Adrenal gland (tissue), 12 donors: Measurements from ENCODE around the gene RAB21. TPM values are rescaled to one million over a fixed set of nuclear protein-coding genes. Genes with fewer than 3 reads are reported as not detected.
"Not testable (repeated sequence)": the region's sequence is repeated elsewhere in the genome, so short reads cannot be mapped to it uniquely, and the experiment has no call there.

ENCODE experiments used
- DNase-seq, 7 donors: peaks; one replicate each; pipeline ENCODE4 v3.0.0-alpha.2; 2019 to 2020
- H3K27ac ChIP-seq, 5 donors: fragments of 200-600 bp; sonication (generic) in 4 of 5; 1 replicate in 3 of 5; 2 replicates in 2 of 5; pipeline versions ENCODE4 v1.5.1 to v1.8.0; 2016 to 2020; ENCODE audit warnings: mild to moderate bottlenecking in 1 of 5
- H3K27me3 ChIP-seq: fragments of 200-600 bp; 2 replicates; pipeline ENCODE4 v1.8.0; 2021
- H3K36me3 ChIP-seq, 2 donors: fragments of 200-600 bp; replicated peaks in 1 of 2; 1 replicate in 1 of 2; 2 replicates in 1 of 2; pipeline versions ENCODE4 v1.5.1 to v1.8.0; 2018 to 2022
- H3K4me1 ChIP-seq, 2 donors: fragments of 200-600 bp; replicated peaks in 1 of 2; 1 replicate in 1 of 2; 2 replicates in 1 of 2; pipeline versions ENCODE4 v1.5.1 to v1.8.0; 2018 to 2021
- H3K4me3 ChIP-seq, 4 donors: fragments of 200-600 bp; sonication (generic) in 3 of 4; one replicate each; pipeline ENCODE4 v1.5.1; 2016 to 2018
- H3K9me3 ChIP-seq, 3 donors: fragments of 200-600 bp; sonication (generic) in 1 of 3; replicated peaks in 1 of 3; 1 replicate in 2 of 3; 2 replicates in 1 of 3; pipeline versions ENCODE4 v1.5.1 to v1.8.0; 2016 to 2021
- CTCF ChIP-seq, 6 experiments: fragments of 450-650 bp in 4 of 6; fragments of 200-600 bp in 2 of 6; sonication (generic) in 1 of 6; IDR thresholded peaks; 1 replicate in 5 of 6; 2 replicates in 1 of 6; pipeline versions ENCODE4 v1.5.1 to v1.8.0; 2016 to 2021; ENCODE audit warnings: antibody characterized with exemption in 6 of 6, mild to moderate bottlenecking in 2 of 6, moderate library complexity in 1 of 6
- POLR2A ChIP-seq, 2 donors: fragments of 450-650 bp; IDR thresholded peaks; one replicate each; pipeline ENCODE4 v1.6.1; 2017; ENCODE audit warnings: antibody characterized with exemption in 2 of 2, mild to moderate bottlenecking in 2 of 2, moderate library complexity in 1 of 2
- WGBS, 4 donors: extraction: QIAGEN DNeasy Blood & Tissue Kit in 2 of 4; methylation state at CpG; one replicate each; pipeline versions ENCODE4 v1.1.5 to v1.1.7; 2013 to 2017; 5-methylcytosine and 5-hydroxymethylcytosine counted together
- intact Hi-C, 2 donors: fragments of 100-400 bp; cut with DNase I; formaldehyde crosslinking; loops; one replicate each; pipeline versions ENCODE4 v1.14.1 to v1.15.0; 2022 to 2023
- polyA plus RNA-seq, 3 donors: library from polyadenylated mRNA; stranded (reverse); fragments of 200-250 nt in 2 of 3; fragments of 350-450 nt in 1 of 3; fragmentation: Illumina TruSeq in 1 of 3; extraction: RNeasy Lipid Tissue Mini Kit (QIAGEN cat#74804) in 1 of 3; gene quantifications; one replicate each; pipeline ENCODE4 v1.2.3, GENCODE V29; 2013 to 2014
- total RNA-seq, 9 donors: library from RNA; depleted of rRNA in 4 of 9; stranded (reverse); fragments of >200 nt in 4 of 9; fragments of 120-200 nt in 1 of 9; fragmentation: NEBNext Ultra II Directional in 1 of 9; extraction: Animal tissue kit (Norgen Biotek cat#: 25700) in 1 of 9; gene quantifications; one replicate each; pipeline versions ENCODE4 v1.1.0 to v1.2.4, GENCODE V29; 2013 to 2023
- donor health status: healthy with polysubstance abuse.
- donor health status: Bipolar disorder and iron deficiency.
- donor health status: DM: yes; HTN: yes; CAD: no.
- donor health status: DM: no; HTN: no; CAD: no.
- donor health status: DM: no; HTN: no; CAD: no.
- donor health status: DM: yes; HTN: yes; CAD: no.

Gene RAB21
- total and polyA plus RNA-seq, 12 donors: 8.6 to 123 (median 58.9) TPM

GRCh38 chr12:71804505-71804904 lies 49.8 kb downstream of the RAB21 start:
- no peak overlapping the region for H3K4me3 ChIP-seq
- no peaks in the 10 kb centered on the region for H3K27me3 ChIP-seq
- DNase-seq: no peak
- TF ChIP-seq POLR2A (IDR thresholded peaks at IDR 0.05): no peak
- TF ChIP-seq CTCF (IDR thresholded peaks at IDR 0.05): no peak
- intact Hi-C loops: no loop called here
- no peak overlapping the region for H3K27ac ChIP-seq
- H3K4me1 ChIP-seq: no peaks in the 10 kb centered on the region
- 49 to 64% (median 55%) methylated on average over 5 to 6 of the region's 6 CpGs for WGBS, 4 donors
- H3K36me3 ChIP-seq: no peaks in the 10 kb centered on the region
- H3K9me3 ChIP-seq: no peaks in the 10 kb centered on the region

GRCh38 chr12:71810921-71811320 lies 56.3 kb downstream of the RAB21 start:
- no peak overlapping the region for H3K27ac ChIP-seq
- no peak overlapping the region for H3K4me3 ChIP-seq
- DNase-seq: no peak
- H3K27me3 ChIP-seq: no peaks in the 10 kb centered on the region
- no peak for TF ChIP-seq CTCF (IDR thresholded peaks at IDR 0.05)
- TF ChIP-seq POLR2A (IDR thresholded peaks at IDR 0.05): no peak
- no peaks in the 10 kb centered on the region for H3K9me3 ChIP-seq
- H3K36me3 ChIP-seq: no peaks in the 10 kb centered on the region
- 41 to 43% (median 42%) methylated on average over 3 of the region's 3 CpGs for WGBS, 4 donors
- intact Hi-C loops: no loop called here
- H3K4me1 ChIP-seq: no peaks in the 10 kb centered on the region

- H3K36me3 ChIP-seq, H3K4me3 ChIP-seq, intact Hi-C loops, H3K27me3 ChIP-seq, H3K9me3 ChIP-seq, H3K4me1 ChIP-seq, H3K27ac ChIP-seq, DNase-seq: not testable (repeated sequence)
- WGBS, 4 donors: 76 to 85% (median 85%) methylated on average over 6 of the region's 6 CpGs
Observed at GRCh38 chr12:71815242-71815641, 60.6 kb downstream of the RAB21 start.

GRCh38 chr12:71822088-71822487 lies 67.4 kb downstream of the RAB21 start:
- H3K9me3 ChIP-seq, H3K4me3 ChIP-seq, H3K27me3 ChIP-seq, H3K4me1 ChIP-seq, DNase-seq, H3K36me3 ChIP-seq, intact Hi-C loops, H3K27ac ChIP-seq: not testable (repeated sequence)
- 91 to 96% (median 94%) methylated on average over 3 of the region's 3 CpGs for WGBS, 4 donors

- Histone ChIP-seq H3K4me3 (no peak overlapping the region), H3K27ac (no peak overlapping the region), H3K9me3 (no peaks in the 10 kb centered on the region), H3K4me1 (no peaks in the 10 kb centered on the region), H3K36me3 (no peaks in the 10 kb centered on the region), H3K27me3 (no peaks in the 10 kb centered on the region)
- WGBS, 4 donors: 88 to 97% (median 92%) methylated on average over 2 of the region's 2 CpGs
- intact Hi-C loops: no loop called here
- DNase-seq: no peak
- TF ChIP-seq POLR2A (IDR thresholded peaks at IDR 0.05) (no peak), CTCF (IDR thresholded peaks at IDR 0.05) (no peak)
Observed at GRCh38 chr12:71828813-71829212, 74.2 kb downstream of the RAB21 start.
